HG03558 (cell line): ENCODE results near the gene KCP.

Source experiments
- ATAC-seq: cut with Tn5 transposase; IDR thresholded peaks from one replicate; pipeline ENCODE4 v1.9.1; 2021; ENCODE audit warnings: moderate number of reproducible peaks; ENCODE audit not compliant: unreplicated experiment; ENCODE audit errors: extremely low read depth

The KCP gene

GRCh38 chr7:128939075-128939860, 28.8 kb upstream of the KCP start:
- no peak for ATAC-seq

GRCh38 chr7:128938544-128939074, 28.1 kb upstream of the KCP start:
- ATAC-seq = no peak

- no peak for ATAC-seq
Observed at GRCh38 chr7:128937647-128938543, 27.4 kb upstream of the KCP start, which contains the start of gene IRF5. Gene IRF5, plus strand, starts transcription at chr7:128937927. Its CDS starts 4,155 bp downstream, at chr7:128942082.

- ATAC-seq = no peak
Observed at GRCh38 chr7:128937271-128937646, 26.8 kb upstream of the KCP start.

GRCh38 chr7:128936798-128937197, 26.3 kb upstream of the KCP start:
- ATAC-seq = no peak

- ATAC-seq = no peak
Observed at GRCh38 chr7:128935342-128935730, 24.8 kb upstream of the KCP start.

GRCh38 chr7:128934361-128935341, 24.1 kb upstream of the KCP start:
- ATAC-seq = no peak

GRCh38 chr7:128933180-128933891, 22.8 kb upstream of the KCP start:
- ATAC-seq = no peak

GRCh38 chr7:128932862-128933179, 22.3 kb upstream of the KCP start:
- no peak for ATAC-seq

GRCh38 chr7:128931965-128932861, 21.7 kb upstream of the KCP start:
- no peak for ATAC-seq

GRCh38 chr7:128931190-128931798, 20.8 kb upstream of the KCP start:
- ATAC-seq = no peak

GRCh38 chr7:128928882-128929788, 18.6 kb upstream of the KCP start:
- no peak for ATAC-seq

GRCh38 chr7:128928159-128928813, 17.8 kb upstream of the KCP start:
- ATAC-seq = no peak

- ATAC-seq = no peak
Observed at GRCh38 chr7:128924707-128925588, 14.4 kb upstream of the KCP start.

GRCh38 chr7:128923411-128923800, 12.9 kb upstream of the KCP start:
- no peak for ATAC-seq
